ENCODE results near the gene ZC3H10. TPM values are rescaled to one million over a fixed set of nuclear protein-coding genes. Genes with fewer than 3 reads are reported as not detected.

Gene ZC3H10
- total and polyA plus RNA-seq, 2 of the 13 experiments (the other 11 are each of a cell fraction or from before 2014, with no cell fraction given) = 0.70 to 2.3 TPM

DNA sequence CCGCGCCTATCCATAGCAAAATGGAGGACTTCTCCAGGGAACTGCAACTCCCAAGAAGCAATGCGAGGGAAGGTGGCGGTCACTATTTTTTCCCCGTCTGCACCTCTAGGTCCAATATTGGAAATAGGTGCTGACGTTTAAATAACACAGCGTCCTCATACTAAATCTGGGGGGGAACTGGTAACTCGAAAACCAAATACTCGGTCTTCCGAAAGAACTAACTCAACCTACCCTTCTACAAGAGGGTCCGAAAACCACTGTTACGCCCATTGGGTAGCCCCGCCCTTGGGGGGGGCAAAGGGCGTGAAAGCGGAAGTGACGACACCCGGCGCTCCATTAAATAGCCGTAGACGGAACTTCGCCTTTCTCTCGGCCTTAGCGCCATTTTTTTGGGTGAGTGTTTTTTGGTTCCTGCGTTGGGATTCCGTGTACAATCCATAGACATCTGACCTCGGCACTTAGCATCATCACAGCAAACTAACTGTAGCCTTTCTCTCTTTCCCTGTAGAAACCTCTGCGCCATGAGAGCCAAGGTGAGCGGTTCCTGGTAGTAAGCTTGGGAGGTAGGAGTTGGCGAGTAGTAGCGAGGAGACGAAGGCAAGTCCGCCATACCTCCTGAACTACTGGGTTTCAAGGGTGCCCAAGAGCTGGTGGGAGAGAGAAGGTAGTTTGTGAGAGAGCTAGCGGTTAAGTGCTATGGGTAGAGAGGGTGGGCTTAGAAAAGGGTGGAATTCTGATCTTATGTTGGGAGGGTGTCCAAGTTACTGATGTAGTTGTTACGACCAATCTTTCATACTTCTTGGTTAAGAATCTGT is 1.6 kb upstream of the ZC3H10 start, which contains the start of gene RPL41 (continued):
- TF ChIP-seq ZNF256 (CRISPR knock-in tag; conservative IDR thresholded peaks at IDR 0.05) (0 out of 2 replicates have a peak, but pooled peaks have one; percentile 64), ZNF12 (CRISPR knock-in tag; IDR thresholded peaks at IDR 0.05) (peak; percentile 16; the same call in 1 of the 2 replicates), JUN (CRISPR knock-in tag; IDR thresholded peaks at IDR 0.05) (0 out of 2 replicates have a peak, but pooled peaks have one; percentile 45), RBFOX2 (IDR thresholded peaks at IDR 0.05; ENCODE audit: low read depth, low read length) (peak; percentile 77), ZNF792 (CRISPR knock-in tag; IDR thresholded peaks at IDR 0.05) (peak; percentile 63; the same call in 1 of the 2 replicates), ZNF619 (CRISPR knock-in tag; IDR thresholded peaks at IDR 0.05) (no peak; the same call in 1 of the 2 replicates), ZNF883 (CRISPR knock-in tag; IDR thresholded peaks at IDR 0.05; ENCODE audit: not compliant biosample characterization) (peak; percentile 67), STAT5B (CRISPR knock-in tag; IDR thresholded peaks at IDR 0.05) (0 out of 2 replicates have a peak, but pooled peaks have one; percentile 74), NCOR1 (IDR thresholded peaks at IDR 0.05; ENCODE audit: borderline replicate concordance, low read length) (no peak; the same call in 1 of the 2 replicates), POLR2AphosphoS5 (IDR thresholded peaks at IDR 0.05; ENCODE audit: low read depth, low read length) (peak; percentile 100), ZNF3 (CRISPR knock-in tag; IDR thresholded peaks at IDR 0.05) (0 out of 2 replicates have a peak, but pooled peaks have one; percentile 31), FOXK1 (CRISPR knock-in tag; IDR thresholded peaks at IDR 0.05; ENCODE audit: borderline replicate concordance, low read depth) (peak; percentile 53; the same call in 1 of the 2 replicates), TRIM24 (CRISPR knock-in tag; IDR thresholded peaks at IDR 0.05) (no peak), TAF1 (CRISPR knock-in tag; IDR thresholded peaks at IDR 0.05) (peak; percentile 96), ZNF577 (CRISPR knock-in tag; IDR thresholded peaks at IDR 0.05; ENCODE audit: borderline replicate concordance, low read depth) (peak; percentile 80; the same call in 1 of the 2 replicates), KLF13 (CRISPR knock-in tag; IDR thresholded peaks at IDR 0.05) (peak; percentile 59; the same call in 1 of the 2 replicates), ZNF232 (CRISPR knock-in tag; IDR thresholded peaks at IDR 0.05; ENCODE audit: borderline replicate concordance) (0 out of 2 replicates have a peak, but pooled peaks have one; percentile 41), ZZZ3 (CRISPR knock-in tag; IDR thresholded peaks at IDR 0.05; ENCODE audit: borderline replicate concordance) (peak; percentile 95; the same call in 1 of the 2 replicates), ZBTB38 (CRISPR knock-in tag; IDR thresholded peaks at IDR 0.05) (peak; percentile 64; the same call in 1 of the 2 replicates), NR2C2 (CRISPR knock-in tag; IDR thresholded peaks at IDR 0.05; ENCODE audit: borderline replicate concordance) (peak; percentile 98), AGO2 (optimal IDR thresholded peaks at IDR 0.05; ENCODE audit: low read depth, low read length) (peak; percentile 37)
- TF ChIP-seq, protein P1, sequence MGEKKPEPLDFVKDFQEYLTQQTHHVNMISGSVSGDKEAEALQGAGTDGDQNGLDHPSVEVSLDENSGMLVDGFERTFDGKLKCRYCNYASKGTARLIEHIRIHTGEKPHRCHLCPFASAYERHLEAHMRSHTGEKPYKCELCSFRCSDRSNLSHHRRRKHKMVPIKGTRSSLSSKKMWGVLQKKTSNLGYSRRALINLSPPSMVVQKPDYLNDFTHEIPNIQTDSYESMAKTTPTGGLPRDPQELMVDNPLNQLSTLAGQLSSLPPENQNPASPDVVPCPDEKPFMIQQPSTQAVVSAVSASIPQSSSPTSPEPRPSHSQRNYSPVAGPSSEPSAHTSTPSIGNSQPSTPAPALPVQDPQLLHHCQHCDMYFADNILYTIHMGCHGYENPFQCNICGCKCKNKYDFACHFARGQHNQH (CRISPR knock-in tag; IDR thresholded peaks at IDR 0.05) = peak; percentile 72; the same call in 1 of the 2 replicates
- TF ChIP-seq, protein P2, sequence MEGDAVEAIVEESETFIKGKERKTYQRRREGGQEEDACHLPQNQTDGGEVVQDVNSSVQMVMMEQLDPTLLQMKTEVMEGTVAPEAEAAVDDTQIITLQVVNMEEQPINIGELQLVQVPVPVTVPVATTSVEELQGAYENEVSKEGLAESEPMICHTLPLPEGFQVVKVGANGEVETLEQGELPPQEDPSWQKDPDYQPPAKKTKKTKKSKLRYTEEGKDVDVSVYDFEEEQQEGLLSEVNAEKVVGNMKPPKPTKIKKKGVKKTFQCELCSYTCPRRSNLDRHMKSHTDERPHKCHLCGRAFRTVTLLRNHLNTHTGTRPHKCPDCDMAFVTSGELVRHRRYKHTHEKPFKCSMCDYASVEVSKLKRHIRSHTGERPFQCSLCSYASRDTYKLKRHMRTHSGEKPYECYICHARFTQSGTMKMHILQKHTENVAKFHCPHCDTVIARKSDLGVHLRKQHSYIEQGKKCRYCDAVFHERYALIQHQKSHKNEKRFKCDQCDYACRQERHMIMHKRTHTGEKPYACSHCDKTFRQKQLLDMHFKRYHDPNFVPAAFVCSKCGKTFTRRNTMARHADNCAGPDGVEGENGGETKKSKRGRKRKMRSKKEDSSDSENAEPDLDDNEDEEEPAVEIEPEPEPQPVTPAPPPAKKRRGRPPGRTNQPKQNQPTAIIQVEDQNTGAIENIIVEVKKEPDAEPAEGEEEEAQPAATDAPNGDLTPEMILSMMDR (CRISPR knock-in tag; IDR thresholded peaks at IDR 0.05) = peak; percentile 17; the same call in 1 of the 2 replicates
- TF ChIP-seq, protein P3, sequence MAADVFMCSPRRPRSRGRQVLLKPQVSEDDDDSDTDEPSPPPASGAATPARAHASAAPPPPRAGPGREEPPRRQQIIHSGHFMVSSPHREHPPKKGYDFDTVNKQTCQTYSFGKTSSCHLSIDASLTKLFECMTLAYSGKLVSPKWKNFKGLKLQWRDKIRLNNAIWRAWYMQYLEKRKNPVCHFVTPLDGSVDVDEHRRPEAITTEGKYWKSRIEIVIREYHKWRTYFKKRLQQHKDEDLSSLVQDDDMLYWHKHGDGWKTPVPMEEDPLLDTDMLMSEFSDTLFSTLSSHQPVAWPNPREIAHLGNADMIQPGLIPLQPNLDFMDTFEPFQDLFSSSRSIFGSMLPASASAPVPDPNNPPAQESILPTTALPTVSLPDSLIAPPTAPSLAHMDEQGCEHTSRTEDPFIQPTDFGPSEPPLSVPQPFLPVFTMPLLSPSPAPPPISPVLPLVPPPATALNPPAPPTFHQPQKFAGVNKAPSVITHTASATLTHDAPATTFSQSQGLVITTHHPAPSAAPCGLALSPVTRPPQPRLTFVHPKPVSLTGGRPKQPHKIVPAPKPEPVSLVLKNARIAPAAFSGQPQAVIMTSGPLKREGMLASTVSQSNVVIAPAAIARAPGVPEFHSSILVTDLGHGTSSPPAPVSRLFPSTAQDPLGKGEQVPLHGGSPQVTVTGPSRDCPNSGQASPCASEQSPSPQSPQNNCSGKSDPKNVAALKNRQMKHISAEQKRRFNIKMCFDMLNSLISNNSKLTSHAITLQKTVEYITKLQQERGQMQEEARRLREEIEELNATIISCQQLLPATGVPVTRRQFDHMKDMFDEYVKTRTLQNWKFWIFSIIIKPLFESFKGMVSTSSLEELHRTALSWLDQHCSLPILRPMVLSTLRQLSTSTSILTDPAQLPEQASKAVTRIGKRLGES (CRISPR knock-in tag; IDR thresholded peaks at IDR 0.05; ENCODE audit: borderline replicate concordance) = 0 out of 2 replicates have a peak, but pooled peaks have one; percentile 64

Measured in HepG2 (cell line).